SJCRH30 (cell line): ENCODE results near the gene TBC1D8B. TPM values are rescaled to one million over a fixed set of nuclear protein-coding genes. Genes with fewer than 3 reads are reported as not detected.
"Not testable (repeated sequence)": the region's sequence is repeated elsewhere in the genome, so short reads cannot be mapped to it uniquely, and the experiment has no call there.

Experiments used
- DNase-seq, 2 experiments: peaks; one replicate each; pipeline ENCODE4 v3.0.0-alpha.2; 2015 to 2020
- H3K27ac ChIP-seq: fragments of 250-450 bp; sonication (Bioruptor Pico); 2 replicates; pipeline ENCODE4 v1.5.1; 2020; ENCODE audit warnings: mild to moderate bottlenecking, moderate library complexity
- H3K27me3 ChIP-seq: fragments of 250-450 bp; sonication (Bioruptor Pico); 2 replicates; pipeline ENCODE4 v1.5.1; 2020; ENCODE audit warnings: mild to moderate bottlenecking, moderate library complexity
- H3K36me3 ChIP-seq: fragments of 250-450 bp; sonication (Bioruptor Pico); 2 replicates; pipeline ENCODE4 v1.5.1; 2020; ENCODE audit warnings: mild to moderate bottlenecking, moderate library complexity
- H3K4me1 ChIP-seq: fragments of 250-450 bp; sonication (Bioruptor Pico); 2 replicates; pipeline ENCODE4 v1.5.1; 2020; ENCODE audit warnings: mild to moderate bottlenecking, moderate library complexity
- H3K4me3 ChIP-seq: fragments of 250-450 bp; sonication (Bioruptor Pico); 2 replicates; pipeline ENCODE4 v1.5.1; 2020; ENCODE audit warnings: mild to moderate bottlenecking, moderate library complexity
- H3K9me3 ChIP-seq: fragments of 250-450 bp; sonication (Bioruptor Pico); replicated peaks from 2 replicates; pipeline ENCODE4 v1.5.1; 2020; ENCODE audit warnings: mild to moderate bottlenecking, moderate library complexity
- total RNA-seq: library from RNA; depleted of rRNA; stranded (reverse); fragments of >200 nt; shearing (Covaris generic); gene quantifications from 2 replicates; pipeline ENCODE4 v1.2.3, GENCODE V29; 2014; rRNA removed

TBC1D8B gene
- 0.16 and 0.20 TPM in 2 replicates for total RNA-seq

DNA sequence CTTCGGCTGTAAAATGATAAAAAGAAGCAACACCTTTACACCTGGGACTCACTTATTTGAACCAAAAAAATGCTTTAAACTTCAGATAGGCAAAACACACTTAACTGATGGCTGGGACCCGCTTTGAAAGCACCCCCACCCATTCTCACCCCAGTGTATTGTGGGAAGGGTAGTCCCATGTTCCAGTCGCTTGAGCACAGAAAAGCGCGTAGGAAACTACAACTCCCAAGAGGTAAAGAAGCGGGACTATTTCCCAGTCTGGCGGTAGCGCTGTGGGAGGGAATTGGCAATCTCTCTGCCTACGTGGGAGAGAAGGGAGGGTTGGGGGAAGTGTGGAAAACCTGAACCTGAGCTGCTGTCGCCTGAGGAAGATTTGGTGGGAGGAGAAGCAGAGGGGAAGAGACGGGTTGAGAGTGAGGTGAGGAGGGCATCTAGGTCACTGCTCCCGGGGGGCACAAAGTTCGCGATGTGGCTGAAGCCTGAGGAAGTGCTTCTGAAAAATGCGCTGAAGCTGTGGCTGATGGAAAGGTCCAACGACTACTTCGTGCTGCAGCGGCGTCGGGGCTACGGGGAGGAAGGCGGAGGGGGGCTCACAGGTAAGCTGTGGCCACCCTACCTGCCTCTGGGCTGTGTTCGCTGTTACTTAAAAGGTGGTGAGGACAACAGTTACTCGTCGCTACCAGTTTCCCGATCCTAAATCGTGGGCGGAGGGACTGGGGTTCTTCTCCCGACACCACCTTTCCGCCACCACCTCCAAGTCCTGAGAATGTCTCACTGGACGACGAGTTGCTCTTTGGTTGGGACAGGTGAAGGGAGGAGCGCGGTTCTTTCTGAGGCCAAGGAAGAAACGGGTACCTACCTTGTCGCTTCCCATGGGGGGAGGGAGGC, at the start of gene TBC1D8B:
TSS of gene TBC1D8B (plus strand) at position 286 of the 888 bp plus-strand sequence. CDS start at position 467, 181 bp downstream.
- H3K9me3 ChIP-seq = no peaks in the 10 kb centered on the region
- DNase-seq = peak; percentile 34 to 60
- no peak within 1 kb of the TSS for H3K27ac ChIP-seq
- H3K4me3 ChIP-seq = peak within 1 kb of the TSS; percentile 49
- H3K27me3 ChIP-seq = no peaks in the 10 kb centered on the region
- H3K36me3 ChIP-seq = no peaks in the 10 kb centered on the region
- H3K4me1 ChIP-seq = no peaks in the 10 kb centered on the region

GRCh38 chrX:106769288-106769687, 33.2 kb upstream of the TBC1D8B start:
- H3K27me3 ChIP-seq, DNase-seq, H3K9me3 ChIP-seq, H3K36me3 ChIP-seq, H3K4me1 ChIP-seq, H3K27ac ChIP-seq, H3K4me3 ChIP-seq: not testable (repeated sequence)

DNA sequence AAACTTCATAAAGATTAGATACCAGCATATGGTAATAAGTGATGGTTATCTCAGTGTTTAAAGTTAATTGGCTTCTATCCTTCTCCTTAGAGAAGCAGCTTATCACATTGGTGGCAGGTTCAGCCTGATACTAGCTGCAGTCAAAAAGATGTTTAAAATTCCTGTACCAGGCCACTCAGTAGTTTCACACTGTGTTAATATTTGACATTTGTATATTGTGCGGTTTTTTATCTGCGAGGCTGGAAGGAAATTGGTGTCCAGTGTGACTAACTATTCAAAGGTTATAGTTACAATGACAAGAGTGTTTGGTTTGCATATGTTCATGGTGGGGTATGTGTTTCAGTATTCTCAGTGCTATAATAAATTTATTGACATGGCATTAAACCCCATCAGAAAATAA, 27.5 kb upstream of the TBC1D8B start:
- Histone ChIP-seq H3K9me3 (no peaks in the 10 kb centered on the region), H3K4me1 (no peaks in the 10 kb centered on the region), H3K27me3 (no peaks in the 10 kb centered on the region), H3K4me3 (no peak overlapping the region), H3K27ac (no peak overlapping the region), H3K36me3 (no peaks in the 10 kb centered on the region)
- no peak for DNase-seq

DNA sequence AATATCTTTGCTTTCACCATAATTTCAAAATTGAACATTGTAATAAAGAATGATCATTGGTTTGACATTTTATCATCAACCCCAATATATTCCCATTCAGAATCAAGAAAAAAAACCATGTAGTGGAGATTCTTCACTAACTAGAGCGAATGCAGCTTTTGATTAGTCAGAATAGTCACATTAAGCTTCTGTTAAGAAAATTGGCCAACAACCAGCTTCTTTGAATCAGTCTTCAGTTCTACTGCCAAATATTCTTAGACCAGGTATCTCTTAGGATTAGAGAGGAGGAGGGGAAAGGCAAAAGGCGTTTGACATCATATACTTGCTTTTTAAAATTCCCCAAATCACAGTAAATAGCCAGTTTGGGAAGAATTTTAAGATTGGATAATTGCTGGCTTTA, 22.2 kb upstream of the TBC1D8B start:
- no peak for DNase-seq
- Histone ChIP-seq H3K27me3 (no peaks in the 10 kb centered on the region), H3K4me1 (no peaks in the 10 kb centered on the region), H3K4me3 (no peak overlapping the region), H3K36me3 (no peaks in the 10 kb centered on the region), H3K9me3 (no peaks in the 10 kb centered on the region), H3K27ac (no peak overlapping the region)

GRCh38 chrX:106780664-106781377, 21.7 kb upstream of the TBC1D8B start:
- Histone ChIP-seq H3K9me3 (no peaks in the 10 kb centered on the region), H3K27ac (no peak overlapping the region), H3K36me3 (no peaks in the 10 kb centered on the region), H3K4me1 (no peaks in the 10 kb centered on the region), H3K4me3 (no peak overlapping the region), H3K27me3 (no peaks in the 10 kb centered on the region)
- no peak for DNase-seq

DNA sequence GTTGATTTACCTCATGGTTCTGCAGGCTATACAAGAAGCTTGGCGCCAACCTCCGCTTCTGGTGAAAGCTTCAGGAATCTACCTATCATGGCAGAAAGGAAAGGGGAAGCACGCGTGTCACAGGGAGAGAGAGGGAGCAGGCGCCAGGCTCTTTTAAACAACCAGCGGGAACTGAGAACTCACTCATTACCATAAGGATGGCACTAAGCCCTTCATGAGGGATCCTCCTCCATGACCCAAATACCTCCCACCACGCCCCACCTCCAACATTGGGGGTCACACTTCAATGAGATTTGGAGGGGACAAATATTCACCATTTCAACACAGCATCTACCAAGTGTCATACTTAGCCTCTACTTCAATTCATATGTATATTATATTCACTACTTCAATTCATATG, 18.8 kb upstream of the TBC1D8B start:
- H3K27ac ChIP-seq = no peak overlapping the region
- H3K36me3 ChIP-seq = no peaks in the 10 kb centered on the region
- no peaks in the 10 kb centered on the region for H3K9me3 ChIP-seq
- no peak overlapping the region for H3K4me3 ChIP-seq
- no peaks in the 10 kb centered on the region for H3K4me1 ChIP-seq
- no peaks in the 10 kb centered on the region for H3K27me3 ChIP-seq
- no peak for DNase-seq

DNA sequence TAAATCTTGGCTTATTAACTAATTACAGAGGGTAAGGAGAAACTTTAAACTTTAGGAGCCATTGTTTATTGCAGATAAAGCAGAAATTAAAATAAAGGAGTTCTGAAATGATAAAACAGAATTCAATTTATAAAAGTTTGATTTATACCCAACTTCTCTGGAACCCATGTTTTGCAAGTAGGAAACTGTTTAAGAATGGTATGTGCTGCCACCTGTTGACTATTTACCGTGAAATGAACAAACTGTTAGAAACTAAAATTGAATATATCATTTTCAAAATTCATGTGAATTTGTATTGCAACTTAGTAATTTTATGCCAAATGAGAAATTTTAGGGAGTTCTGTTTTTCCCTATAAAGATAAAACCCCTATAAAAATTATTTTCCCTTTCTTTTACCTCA, 11.0 kb upstream of the TBC1D8B start:
- Histone ChIP-seq H3K27ac (no peak overlapping the region), H3K27me3 (no peaks in the 10 kb centered on the region), H3K9me3 (no peaks in the 10 kb centered on the region), H3K36me3 (no peaks in the 10 kb centered on the region), H3K4me1 (no peaks in the 10 kb centered on the region), H3K4me3 (no peak overlapping the region)
- DNase-seq = no peak

- no peaks in the 10 kb centered on the region for H3K9me3 ChIP-seq
- H3K36me3 ChIP-seq = no peaks in the 10 kb centered on the region
- no peak overlapping the region for H3K27ac ChIP-seq
- H3K4me3 ChIP-seq = peak overlapping the region; percentile 49
- H3K27me3 ChIP-seq = no peaks in the 10 kb centered on the region
- no peaks in the 10 kb centered on the region for H3K4me1 ChIP-seq
- DNase-seq = no peak
Observed at GRCh38 chrX:106802063-106802387, 448 bp upstream of the TBC1D8B start.

DNA sequence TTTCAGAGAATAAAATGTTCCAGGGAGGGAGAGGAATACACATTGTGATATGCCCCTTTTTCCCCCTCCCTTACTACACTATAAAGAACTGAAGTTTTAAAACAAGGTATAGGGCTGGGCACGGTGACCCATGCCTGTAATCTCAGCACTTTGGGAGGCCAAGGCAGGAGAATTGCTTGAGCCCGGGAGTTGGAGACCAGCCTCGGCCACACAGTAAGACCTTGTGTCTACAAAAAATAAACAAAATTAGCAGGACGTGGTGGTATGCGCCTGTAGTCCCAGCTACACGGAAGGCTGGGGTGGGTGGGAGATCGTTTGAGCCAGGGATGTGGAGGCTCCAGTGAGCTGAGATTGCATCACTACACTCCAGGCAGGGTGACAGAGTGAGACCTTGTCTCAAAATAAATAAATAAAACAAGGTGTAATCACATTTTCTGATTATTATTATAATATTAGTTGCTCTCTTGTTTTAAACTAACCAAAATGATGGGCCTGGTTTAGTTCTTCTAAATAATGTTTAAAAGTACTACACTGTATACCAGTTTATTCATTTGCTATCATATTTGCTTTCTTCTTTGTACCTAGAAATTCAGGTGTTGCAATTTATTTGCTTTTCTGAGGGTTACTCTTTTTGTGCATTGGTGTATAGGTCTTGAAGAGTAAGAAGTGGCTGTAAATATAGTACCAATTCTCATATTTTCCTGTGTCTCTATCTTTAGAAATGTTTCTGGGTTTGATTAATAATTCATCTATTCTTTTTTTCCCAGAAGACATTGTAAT, 8.8 kb downstream of the TBC1D8B start:
- Histone ChIP-seq H3K27ac (no peak overlapping the region), H3K27me3 (no peaks in the 10 kb centered on the region), H3K36me3 (no peaks in the 10 kb centered on the region), H3K4me1 (no peaks in the 10 kb centered on the region), H3K9me3 (no peaks in the 10 kb centered on the region), H3K4me3 (no peak overlapping the region)
- DNase-seq = no peak

- H3K4me3 ChIP-seq, H3K27ac ChIP-seq, H3K27me3 ChIP-seq, H3K36me3 ChIP-seq, H3K9me3 ChIP-seq, DNase-seq, H3K4me1 ChIP-seq: not testable (repeated sequence)
Observed at GRCh38 chrX:106812930-106813329, 10.5 kb downstream of the TBC1D8B start.

- H3K27me3 ChIP-seq, DNase-seq, H3K9me3 ChIP-seq, H3K4me3 ChIP-seq, H3K27ac ChIP-seq, H3K4me1 ChIP-seq, H3K36me3 ChIP-seq: not testable (repeated sequence)
Observed at GRCh38 chrX:106814093-106814492, 11.6 kb downstream of the TBC1D8B start.

DNA sequence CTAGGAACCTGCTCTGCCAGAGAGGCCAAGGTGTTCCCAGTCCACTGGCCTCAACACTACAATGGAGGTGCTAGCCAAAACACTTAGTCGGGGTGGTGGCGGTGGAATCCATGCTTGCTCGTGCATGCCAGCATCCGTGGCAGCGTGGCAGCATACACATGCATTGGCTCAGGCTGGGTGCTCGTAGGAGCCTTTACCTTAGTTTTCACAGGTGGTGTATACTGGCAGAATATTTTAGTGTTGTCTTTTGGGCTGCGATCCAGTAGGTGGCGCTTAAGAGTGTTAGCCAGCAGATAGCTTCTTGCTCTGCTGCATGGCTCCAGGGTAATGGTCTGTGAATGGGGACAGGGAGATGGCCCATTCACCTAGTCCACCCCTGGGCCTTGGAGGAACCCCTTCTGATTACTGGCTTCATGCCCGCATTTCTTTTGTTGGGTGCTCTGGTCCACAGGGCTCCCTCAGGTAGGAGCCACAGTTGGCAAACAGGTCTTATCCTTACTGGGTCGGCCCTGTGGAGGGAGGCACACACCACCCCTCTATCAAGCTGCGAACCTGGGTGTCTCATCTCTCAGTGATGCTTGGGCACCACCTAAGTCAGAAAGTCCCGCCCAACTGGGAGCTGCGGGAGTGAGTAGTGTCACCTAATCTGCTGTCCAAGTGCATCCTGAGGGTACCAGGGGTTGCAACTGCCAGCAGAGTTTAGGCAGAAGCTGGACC, 60.7 kb downstream of the TBC1D8B start:
- H3K27ac ChIP-seq = no peak overlapping the region
- H3K36me3 ChIP-seq = no peaks in the 10 kb centered on the region
- no peaks in the 10 kb centered on the region for H3K27me3 ChIP-seq
- no peak overlapping the region for H3K4me3 ChIP-seq
- no peaks in the 10 kb centered on the region for H3K9me3 ChIP-seq
- no peaks in the 10 kb centered on the region for H3K4me1 ChIP-seq
- DNase-seq = peak in 1 of 2 experiments; percentile 12

DNA sequence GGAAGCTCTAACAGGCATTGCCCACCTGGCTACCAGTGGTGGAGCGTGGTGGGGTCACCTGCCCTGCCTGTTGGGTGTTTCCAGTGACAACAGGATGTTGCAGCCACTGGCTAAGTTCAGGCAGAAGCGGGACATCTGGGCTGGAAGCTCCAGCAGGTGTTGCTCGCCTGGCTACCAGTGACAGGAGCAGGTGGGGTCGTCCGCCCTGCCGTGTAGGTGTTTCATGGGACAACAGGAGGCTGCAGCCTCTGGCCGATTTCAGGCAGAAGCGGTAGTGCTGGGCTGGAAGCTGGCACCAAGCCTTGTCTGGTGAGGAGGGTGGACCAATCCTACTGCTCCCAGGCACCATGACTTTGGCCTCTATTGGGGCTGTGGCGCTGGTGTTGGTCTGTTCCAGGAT, 61.2 kb downstream of the TBC1D8B start:
- Histone ChIP-seq H3K4me1 (no peaks in the 10 kb centered on the region), H3K9me3 (no peaks in the 10 kb centered on the region)
- no peak for DNase-seq

GRCh38 chrX:106872796-106873195, 70.3 kb downstream of the TBC1D8B start:
- H3K27me3 ChIP-seq, DNase-seq, H3K9me3 ChIP-seq, H3K4me1 ChIP-seq, H3K4me3 ChIP-seq, H3K36me3 ChIP-seq, H3K27ac ChIP-seq: not testable (repeated sequence)

More for the DNA sequence above, 61.2 kb downstream of the TBC1D8B start:
- Histone ChIP-seq H3K27ac (no peak overlapping the region), H3K36me3 (no peaks in the 10 kb centered on the region), H3K4me3 (no peak overlapping the region), H3K27me3 (no peaks in the 10 kb centered on the region)
